ENCODE data around the gene DSG1. TPM values are rescaled to one million over a fixed set of nuclear protein-coding genes. Genes with fewer than 3 reads are reported as not detected.
"Not testable (repeated sequence)": the region's sequence is repeated elsewhere in the genome, so short reads cannot be mapped to it uniquely, and the experiment has no call there.

Gene DSG1
- total RNA-seq, 6 experiments from 2014 or later: not detected

GRCh38 chr18:31343454-31343853 is 25.5 kb downstream of the DSG1 start:
- Mint-ChIP-seq H3K36me3 (ENCODE audit: low read depth) (no peaks in the 10 kb centered on the region), H3K9me3 (peaks cover 33% of the 10 kb centered on the region), H3K27me3 (ENCODE audit: insufficient read depth) (no peaks in the 10 kb centered on the region), H3K4me1 (ENCODE audit: low read depth) (no peaks in the 10 kb centered on the region), H3K4me3 (no peak overlapping the region), H3K27ac (no peak overlapping the region)
- DNase-seq: no peak
- TF ChIP-seq CTCF (IDR thresholded peaks at IDR 0.05): no peak

GRCh38 chr18:31353336-31353735 is 35.4 kb downstream of the DSG1 start:
- H3K36me3 Mint-ChIP-seq (ENCODE audit: low read depth); H3K27ac Mint-ChIP-seq; H3K4me3 Mint-ChIP-seq; H3K4me1 Mint-ChIP-seq (ENCODE audit: low read depth); DNase-seq; H3K27me3 Mint-ChIP-seq (ENCODE audit: insufficient read depth): not testable (repeated sequence)
- peaks cover 14% of the 10 kb centered on the region; the same call in 1 of the 2 replicates for H3K9me3 Mint-ChIP-seq

- Mint-ChIP-seq H3K9me3 (peaks cover 14% of the 10 kb centered on the region; the same call in 1 of the 2 replicates), H3K36me3 (ENCODE audit: low read depth) (no peaks in the 10 kb centered on the region), H3K27ac (no peak overlapping the region), H3K27me3 (ENCODE audit: insufficient read depth) (no peaks in the 10 kb centered on the region), H3K4me1 (ENCODE audit: low read depth) (no peaks in the 10 kb centered on the region), H3K4me3 (no peak overlapping the region)
- DNase-seq: no peak
- no peak for TF ChIP-seq CTCF (IDR thresholded peaks at IDR 0.05)
Measured at GRCh38 chr18:31354990-31355389, 37.0 kb downstream of the DSG1 start.

GRCh38 chr18:31356025-31356424 is 38.1 kb downstream of the DSG1 start:
- Mint-ChIP-seq H3K9me3 (peaks cover 14% of the 10 kb centered on the region; the same call in 1 of the 2 replicates), H3K27me3 (ENCODE audit: insufficient read depth) (no peaks in the 10 kb centered on the region), H3K36me3 (ENCODE audit: low read depth) (no peaks in the 10 kb centered on the region), H3K27ac (no peak overlapping the region), H3K4me3 (no peak overlapping the region), H3K4me1 (ENCODE audit: low read depth) (no peaks in the 10 kb centered on the region)
- DNase-seq: no peak
- no peak for TF ChIP-seq CTCF (IDR thresholded peaks at IDR 0.05)

GRCh38 chr18:31364190-31364589 is 46.2 kb downstream of the DSG1 start:
- peaks cover 29% of the 10 kb centered on the region for H3K9me3 Mint-ChIP-seq
- H3K27me3 Mint-ChIP-seq (ENCODE audit: insufficient read depth): no peaks in the 10 kb centered on the region
- H3K27ac Mint-ChIP-seq: no peak overlapping the region
- no peaks in the 10 kb centered on the region for H3K4me1 Mint-ChIP-seq (ENCODE audit: low read depth)
- H3K36me3 Mint-ChIP-seq (ENCODE audit: low read depth): no peaks in the 10 kb centered on the region
- no peak overlapping the region for H3K4me3 Mint-ChIP-seq
- TF ChIP-seq CTCF (IDR thresholded peaks at IDR 0.05): no peak
- DNase-seq: no peak

GRCh38 chr18:31369478-31369877 is 51.5 kb downstream of the DSG1 start:
- H3K27me3 Mint-ChIP-seq (ENCODE audit: insufficient read depth): no peaks in the 10 kb centered on the region; the same call in 1 of the 2 replicates
- H3K36me3 Mint-ChIP-seq (ENCODE audit: low read depth): no peaks in the 10 kb centered on the region; the same call in 1 of the 2 replicates
- no peak overlapping the region for H3K4me3 Mint-ChIP-seq
- no peak for TF ChIP-seq CTCF (IDR thresholded peaks at IDR 0.05)
- H3K9me3 Mint-ChIP-seq: peaks cover 17% of the 10 kb centered on the region
- no peak for DNase-seq
- no peaks in the 10 kb centered on the region for H3K4me1 Mint-ChIP-seq (ENCODE audit: low read depth)
- H3K27ac Mint-ChIP-seq: no peak overlapping the region

Data from HFFc6 (cell line).